HG03135 (cell line): ENCODE data around the gene CKLF.
A peak's percentile ranks its signal among the peaks of the same experiment; 100 is the strongest.
"Not testable (repeated sequence)": the region's sequence is repeated elsewhere in the genome, so short reads cannot be mapped to it uniquely, and the experiment has no call there.

Source experiments
- ATAC-seq: cut with Tn5 transposase; IDR thresholded peaks from one replicate; pipeline ENCODE4 v1.9.1; 2021; ENCODE audit warnings: mild to moderate bottlenecking, moderate library complexity; ENCODE audit not compliant: unreplicated experiment

The CKLF gene

GRCh38 chr16:66592241-66592640, 39.9 kb downstream of the CKLF start:
- no peak for ATAC-seq

GRCh38 chr16:66592814-66593213, 40.4 kb downstream of the CKLF start:
- ATAC-seq: no peak

GRCh38 chr16:66594739-66595138, 42.4 kb downstream of the CKLF start:
- no peak for ATAC-seq

- ATAC-seq: not testable (repeated sequence)
Observed at GRCh38 chr16:66596559-66596958, 44.2 kb downstream of the CKLF start.

GRCh38 chr16:66596986-66597848, 44.8 kb downstream of the CKLF start:
- ATAC-seq: no peak

GRCh38 chr16:66598111-66598510, 45.7 kb downstream of the CKLF start:
- ATAC-seq: no peak

- no peak for ATAC-seq
Observed at GRCh38 chr16:66599726-66600125, 47.4 kb downstream of the CKLF start.

- no peak for ATAC-seq
Observed at GRCh38 chr16:66600477-66600876, 48.1 kb downstream of the CKLF start.

- ATAC-seq: no peak
Observed at GRCh38 chr16:66601471-66601870, 49.1 kb downstream of the CKLF start.

- no peak for ATAC-seq
Observed at GRCh38 chr16:66603537-66604375, 51.4 kb downstream of the CKLF start.

- ATAC-seq: peak; percentile 47
Observed at GRCh38 chr16:66604376-66605176, 52.2 kb downstream of the CKLF start, which contains the start of gene CMTM3. TSS of gene CMTM3 (plus strand) at chr16:66604704. CDS start at chr16:66604806, 102 bp downstream.

- ATAC-seq: peak; percentile 9
Observed at GRCh38 chr16:66605177-66605978, 53.0 kb downstream of the CKLF start.

GRCh38 chr16:66605979-66606751, 53.8 kb downstream of the CKLF start:
- ATAC-seq: peak; percentile 55

GRCh38 chr16:66608241-66609138, 56.1 kb downstream of the CKLF start:
- no peak for ATAC-seq

GRCh38 chr16:66609139-66609510, 56.7 kb downstream of the CKLF start:
- ATAC-seq: no peak

- no peak for ATAC-seq
Observed at GRCh38 chr16:66610111-66610820, 57.9 kb downstream of the CKLF start.

GRCh38 chr16:66611911-66612310, 59.5 kb downstream of the CKLF start:
- not testable (repeated sequence) for ATAC-seq

- ATAC-seq: no peak
Observed at GRCh38 chr16:66612422-66612821, 60.0 kb downstream of the CKLF start.
